HepG2 (cell line): ENCODE measurements around the gene NVL. TPM values are rescaled to one million over a fixed set of nuclear protein-coding genes. Genes with fewer than 3 reads are reported as not detected.

ENCODE experiments used
- ATAC-seq: fragments of 200-7000 bp; cut with Tn5 transposase; 3 replicates; pipeline ENCODE4 v1.9.1; 2020; ENCODE audit warnings: mild to moderate bottlenecking, moderate library complexity
- BruUV-seq: library from RNA; stranded (reverse); fragments of 400-500 nt; replicated peaks from 2 replicates; lab custom pipeline; 2021; lab: Mats Ljungman, UMichigan
- CTCF ChIA-PET: fragments of 300-600 bp; formaldehyde crosslinking; extraction: SDS; loops from one replicate; lab custom pipeline; 2021; ENCODE audit warnings: low total read pairs, inconsistent platforms, low intra/inter-chr PET ratio; lab: Yijun Ruan, JAX
- POLR2A ChIA-PET: fragments of 350-600 bp; sonication (Branson Sonifier 250); formaldehyde crosslinking; loops from one replicate; lab custom pipeline; 2020; ENCODE audit warnings: antibody characterized with exemption, inconsistent platforms; lab: Yijun Ruan, JAX
- DNase-seq: peaks from one replicate; pipeline ENCODE4 v3.0.0-alpha.2; 2015; ENCODE audit warnings: low spot score
- FAIRE-seq: peaks from 3 replicates; lab custom pipeline; 2011; peaks lifted over from hg19 to GRCh38; lab: Jason Lieb, UNC
- H2AFZ ChIP-seq: one replicate; pipeline ENCODE4 v1.6.1; 2011; ENCODE audit warnings: low read length, inconsistent platforms
- H3K27ac ChIP-seq: fragments of 300-600 bp; 3 replicates; pipeline ENCODE4 v1.8.0; 2011; ENCODE audit warnings: mixed run types, mild to moderate bottlenecking, mixed read lengths, low read length, inconsistent platforms; ENCODE audit not compliant: insufficient read depth; ENCODE audit errors: extremely low read length
- H3K27me3 ChIP-seq, 2 experiments: fragments of 200-600 bp in 1 of 2; 2 replicates in 1 of 2; 3 replicates in 1 of 2; pipeline versions ENCODE4 v1.6.0 to v1.8.0; 2011; ENCODE audit warnings: low read length in 2 of 2, mild to moderate bottlenecking in 2 of 2, moderate library complexity in 2 of 2, inconsistent platforms in 1 of 2; ENCODE audit not compliant: insufficient read depth in 2 of 2, control insufficient read depth in 1 of 2
- H3K36me3 ChIP-seq, 2 experiments: fragments of 200-600 bp in 1 of 2; replicated peaks in 1 of 2; 2 replicates in 1 of 2; 3 replicates in 1 of 2; pipeline versions ENCODE4 v1.5.1 to v1.8.0; 2011; ENCODE audit warnings: low read length in 2 of 2, inconsistent platforms in 1 of 2; ENCODE audit not compliant: insufficient read depth in 2 of 2, control insufficient read depth in 1 of 2
- H3K4me1 ChIP-seq: 2 replicates; pipeline ENCODE4 v1.5.1; 2012; ENCODE audit warnings: low read length, inconsistent platforms; ENCODE audit not compliant: insufficient read depth
- H3K4me2 ChIP-seq: 2 replicates; pipeline ENCODE4 v1.6.0; 2011; ENCODE audit warnings: low read depth, low read length, inconsistent platforms
- H3K4me3 ChIP-seq, 3 experiments: fragments of 200-600 bp in 1 of 3; sonication (generic), shearing (Covaris generic) in 1 of 3; replicated peaks in 1 of 3; 2 replicates each; pipeline ENCODE4 v1.5.1; 2011 to 2016; ENCODE audit warnings: low read length in 3 of 3, inconsistent platforms in 2 of 3, low read depth in 2 of 3, mild to moderate bottlenecking in 2 of 3, control low read depth in 1 of 3, mixed read lengths in 1 of 3; ENCODE audit not compliant: insufficient read depth in 1 of 3
- H3K79me2 ChIP-seq: one replicate; pipeline ENCODE4 v1.6.1; 2011; ENCODE audit warnings: low read length, inconsistent platforms; ENCODE audit not compliant: insufficient read depth
- H3K9ac ChIP-seq: 2 replicates; pipeline ENCODE4 v1.6.0; 2011; ENCODE audit warnings: mild to moderate bottlenecking, low read depth, low read length, inconsistent platforms; ENCODE audit not compliant: insufficient read depth
- H3K9me3 ChIP-seq: 2 replicates; pipeline ENCODE4 v1.5.1; 2012; ENCODE audit warnings: mild to moderate bottlenecking, low read length
- H4K20me1 ChIP-seq: 2 replicates; pipeline ENCODE4 v1.6.0; 2011; ENCODE audit warnings: inconsistent platforms, mild to moderate bottlenecking, low read length, moderate library complexity; ENCODE audit not compliant: insufficient read depth
- FOSL2 ChIP-seq: sonication (generic); formaldehyde crosslinking; IDR thresholded peaks from 2 replicates; pipeline ENCODE4 v1.4.0; 2020; ENCODE audit warnings: missing genetic modification reagents
- TEAD3 ChIP-seq: optimal IDR thresholded peaks from 2 replicates; pipeline ENCODE3; 2016; ENCODE audit warnings: borderline replicate concordance
- ZBTB7A ChIP-seq: sonication (generic); formaldehyde crosslinking; IDR thresholded peaks from 2 replicates; pipeline ENCODE4 v1.8.0; 2022; ENCODE audit warnings: mild to moderate bottlenecking, missing genetic modification reagents
- ZEB1 ChIP-seq: IDR thresholded peaks from 2 replicates; pipeline ENCODE4 v1.6.1; 2012; ENCODE audit warnings: mild to moderate bottlenecking, low read depth, inconsistent platforms; ENCODE audit not compliant: insufficient replicate concordance
- ZMYM3 ChIP-seq: sonication (generic); formaldehyde crosslinking; IDR thresholded peaks from 2 replicates; pipeline ENCODE4 v1.5.1; 2020; ENCODE audit warnings: mild to moderate bottlenecking, missing genetic modification reagents
- ZNF263 ChIP-seq: sonication (generic); formaldehyde crosslinking; IDR thresholded peaks from 2 replicates; pipeline ENCODE4 v1.4.0; 2020; ENCODE audit warnings: missing genetic modification reagents
- ZNF317 ChIP-seq: sonication (generic); formaldehyde crosslinking; IDR thresholded peaks from 2 replicates; pipeline ENCODE4 v1.5.0; 2020; ENCODE audit warnings: mild to moderate bottlenecking, missing genetic modification reagents
- ZNF678 ChIP-seq: sonication (generic); formaldehyde crosslinking; IDR thresholded peaks from 2 replicates; pipeline ENCODE4 v1.4.0; 2020; ENCODE audit warnings: mild to moderate bottlenecking, missing genetic modification reagents
- WGBS: methylation state at CpG from one replicate; pipeline ENCODE4 v1.1.6; 2017; ENCODE audit warnings: low lambda C conversion rate; 5-methylcytosine and 5-hydroxymethylcytosine counted together
- in situ Hi-C: cut with HindIII; loops from 2 replicates; pipeline ENCODE4 v1.10.0; 2017; ENCODE audit warnings: low pct_unique_long_range_greater_than_20kb; ENCODE audit not compliant: extremely low pct_ligation_motif_present
- intact Hi-C: fragments of 100-400 bp; cut with micrococcal nuclease; formaldehyde crosslinking; loops from one replicate; pipeline ENCODE4 v1.10.0; 2022; ENCODE audit not compliant: unreplicated experiment
- polyA plus RNA-seq, 8 experiments: library from polyadenylated mRNA; depleted of rRNA in 3 of 8; stranded (reverse) in 7 of 8; unstranded in 1 of 8; fragments of >200 nt; fragmentation: Illumina TruSeq in 4 of 8; extraction: Trizol in 4 of 8; gene quantifications; 2 replicates each; pipeline versions ENCODE4 v1.2.1 to v1.2.3, GENCODE V29; 2011 to 2016; ENCODE audit warnings: low read depth in 4 of 8, missing spikeins in 1 of 8, mixed read lengths in 1 of 8; ENCODE audit not compliant: insufficient read depth in 1 of 8
- total RNA-seq, 5 experiments: library from RNA; depleted of rRNA; stranded (reverse); fragments of >200 nt; fragmentation: Illumina TruSeq; extraction: Trizol; gene quantifications; 2 replicates each; pipeline ENCODE4 v1.2.3, GENCODE V29; 2016; ENCODE audit warnings: low read depth in 1 of 5
- TF ChIP-seq, protein P1 (sequence below): sonication (generic); formaldehyde crosslinking; IDR thresholded peaks from 2 replicates; pipeline ENCODE4 v1.5.1; 2020; ENCODE audit warnings: missing genetic modification reagents, mild to moderate bottlenecking, borderline replicate concordance
- TF ChIP-seq, protein P2 (sequence below): sonication (generic); IDR thresholded peaks from 2 replicates; pipeline ENCODE4 v1.6.1; 2016; ENCODE audit warnings: low read depth, borderline replicate concordance

The NVL gene
- total and polyA plus RNA-seq, 2 of the 13 experiments (the other 11 are each of a cell fraction or from before 2014, with no cell fraction given), result 8.3 to 21.0 TPM

DNA sequence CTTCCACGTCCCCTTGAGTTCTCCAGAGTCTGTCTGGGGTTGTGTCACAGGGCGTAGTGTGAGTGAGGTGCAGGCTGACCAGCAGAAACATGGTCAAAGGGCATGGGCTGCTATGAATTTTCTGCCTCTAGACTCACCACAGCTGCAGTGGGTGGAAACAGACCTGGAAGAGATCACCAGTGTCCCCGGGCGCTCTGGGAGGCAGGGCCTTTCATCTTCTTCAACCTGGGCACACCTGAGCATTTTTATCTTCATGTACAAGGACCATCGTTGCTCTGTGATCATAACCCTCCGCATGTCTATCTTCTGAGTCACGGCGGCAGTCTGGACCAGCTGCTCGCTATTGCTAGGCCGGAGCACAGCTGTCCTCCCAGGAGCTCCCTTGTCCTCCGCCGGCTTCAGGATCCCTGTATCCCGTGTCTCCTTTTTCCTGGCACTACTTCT is 117.3 kb downstream of the NVL start:
- Histone ChIP-seq H3K27me3 (0 out of 5 replicates have a peak, but pooled peaks cover 0 to 3% of the 10 kb centered on the region in 2 experiments), H3K36me3 (no peaks in the 10 kb centered on the region), H3K9me3 (no peaks in the 10 kb centered on the region), H4K20me1 (no peaks in the 10 kb centered on the region), H3K4me2 (peak overlapping the region; percentile 44), H3K4me3 (no peak overlapping the region), H3K9ac (no peak overlapping the region), H3K79me2 (no peaks in the 10 kb centered on the region), H2AFZ (no peak overlapping the region), H3K27ac (no peak overlapping the region), H3K4me1 (peaks cover 41% of the 10 kb centered on the region)
- FAIRE-seq (no peak), DNase-seq (no peak), ATAC-seq (peak; percentile 80)
- POLR2A ChIA-PET, result no interaction called here
- BruUV-seq, result no TSS peak
- 16% methylated on average over 9 of the region's 13 CpGs for WGBS
- CTCF ChIA-PET, result no interaction called here
- TF ChIP-seq TEAD3, result peak; percentile 57
- TF ChIP-seq ZNF678 (CRISPR knock-in tag), result no peak
- peak; percentile 46 for TF ChIP-seq ZEB1
- no peak for TF ChIP-seq ZBTB7A
- TF ChIP-seq, protein P1, sequence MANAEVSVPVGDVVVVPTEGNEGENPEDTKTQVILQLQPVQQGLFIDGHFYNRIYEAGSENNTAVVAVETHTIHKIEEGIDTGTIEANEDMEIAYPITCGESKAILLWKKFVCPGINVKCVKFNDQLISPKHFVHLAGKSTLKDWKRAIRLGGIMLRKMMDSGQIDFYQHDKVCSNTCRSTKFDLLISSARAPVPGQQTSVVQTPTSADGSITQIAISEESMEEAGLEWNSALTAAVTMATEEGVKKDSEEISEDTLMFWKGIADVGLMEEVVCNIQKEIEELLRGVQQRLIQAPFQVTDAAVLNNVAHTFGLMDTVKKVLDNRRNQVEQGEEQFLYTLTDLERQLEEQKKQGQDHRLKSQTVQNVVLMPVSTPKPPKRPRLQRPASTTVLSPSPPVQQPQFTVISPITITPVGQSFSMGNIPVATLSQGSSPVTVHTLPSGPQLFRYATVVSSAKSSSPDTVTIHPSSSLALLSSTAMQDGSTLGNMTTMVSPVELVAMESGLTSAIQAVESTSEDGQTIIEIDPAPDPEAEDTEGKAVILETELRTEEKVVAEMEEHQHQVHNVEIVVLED (CRISPR knock-in tag), result no peak
- TF ChIP-seq FOSL2 (CRISPR knock-in tag), result peak; percentile 73
- peak; percentile 63; the same call in 1 of the 2 replicates for TF ChIP-seq ZNF263 (CRISPR knock-in tag)
- no peak for TF ChIP-seq ZMYM3 (CRISPR knock-in tag)
- TF ChIP-seq ZNF317 (CRISPR knock-in tag), result peak; percentile 79; the same call in 1 of the 2 replicates
- TF ChIP-seq, protein P2, sequence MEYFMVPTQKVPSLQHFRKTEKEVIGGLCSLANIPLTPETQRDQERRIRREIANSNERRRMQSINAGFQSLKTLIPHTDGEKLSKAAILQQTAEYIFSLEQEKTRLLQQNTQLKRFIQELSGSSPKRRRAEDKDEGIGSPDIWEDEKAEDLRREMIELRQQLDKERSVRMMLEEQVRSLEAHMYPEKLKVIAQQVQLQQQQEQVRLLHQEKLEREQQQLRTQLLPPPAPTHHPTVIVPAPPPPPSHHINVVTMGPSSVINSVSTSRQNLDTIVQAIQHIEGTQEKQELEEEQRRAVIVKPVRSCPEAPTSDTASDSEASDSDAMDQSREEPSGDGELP, result peak; percentile 18; the same call in 1 of the 2 replicates
- in situ Hi-C loops, result no loop called here
- intact Hi-C loops, result no loop called here
